CD4-positive, alpha-beta T cell treated with Interferon alpha-2 for 1 hour (primary cell): ENCODE data around the gene ANXA1.

Source experiments
- DNase-seq, 2 donors: peaks; one replicate each; pipeline ENCODE4 v3.0.0-alpha.2; 2020 to 2022

ANXA1 gene

DNA sequence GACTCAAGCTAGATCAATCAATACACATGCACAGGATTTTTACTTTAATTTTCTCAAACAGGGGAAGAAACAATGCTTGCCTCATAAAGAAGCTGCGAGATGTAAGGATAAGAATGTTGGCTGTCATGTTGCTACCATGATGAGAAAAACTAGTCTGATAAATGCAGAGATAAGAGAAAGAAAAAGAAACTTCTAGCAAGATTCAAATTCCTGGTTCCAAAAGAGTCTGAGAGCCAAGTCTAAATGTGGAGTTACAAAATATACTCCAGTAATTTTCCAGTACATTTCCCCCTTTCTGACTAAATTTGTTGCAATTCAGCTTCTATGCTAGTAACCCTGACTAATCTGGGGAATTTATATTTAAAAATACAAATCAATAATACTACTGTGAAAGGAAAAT lies 10.4 kb upstream of the ANXA1 start:
- no peak for DNase-seq

DNA sequence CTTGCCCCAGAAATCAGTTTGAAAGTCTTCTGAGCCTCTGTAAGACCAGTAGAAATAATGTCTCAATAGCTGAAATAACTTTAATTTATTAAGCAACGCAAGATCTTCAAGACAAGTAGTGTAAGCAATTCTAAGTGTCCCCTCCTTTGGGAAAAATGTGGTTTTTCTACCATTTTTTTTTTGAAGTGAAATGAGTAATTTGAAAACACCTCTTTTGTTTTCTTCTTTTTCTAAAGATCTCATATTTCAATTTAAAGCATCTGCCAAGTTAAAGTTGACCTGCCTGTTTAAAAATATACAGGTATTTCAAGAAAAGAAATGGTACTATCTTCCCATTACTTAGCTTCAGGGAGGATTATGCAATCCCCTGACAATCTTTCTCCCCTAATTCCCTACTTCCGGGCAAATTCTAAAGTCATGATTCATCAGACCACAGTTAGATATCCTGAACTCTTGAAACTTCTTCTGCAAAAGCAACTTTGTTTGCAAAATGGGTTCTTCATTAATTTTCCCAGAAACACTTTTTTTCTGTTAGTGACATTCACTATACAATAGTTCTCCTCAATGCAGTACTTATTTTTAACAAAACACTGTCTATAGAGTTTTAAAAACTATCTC lies 7.8 kb upstream of the ANXA1 start:
- DNase-seq, result no peak

DNA sequence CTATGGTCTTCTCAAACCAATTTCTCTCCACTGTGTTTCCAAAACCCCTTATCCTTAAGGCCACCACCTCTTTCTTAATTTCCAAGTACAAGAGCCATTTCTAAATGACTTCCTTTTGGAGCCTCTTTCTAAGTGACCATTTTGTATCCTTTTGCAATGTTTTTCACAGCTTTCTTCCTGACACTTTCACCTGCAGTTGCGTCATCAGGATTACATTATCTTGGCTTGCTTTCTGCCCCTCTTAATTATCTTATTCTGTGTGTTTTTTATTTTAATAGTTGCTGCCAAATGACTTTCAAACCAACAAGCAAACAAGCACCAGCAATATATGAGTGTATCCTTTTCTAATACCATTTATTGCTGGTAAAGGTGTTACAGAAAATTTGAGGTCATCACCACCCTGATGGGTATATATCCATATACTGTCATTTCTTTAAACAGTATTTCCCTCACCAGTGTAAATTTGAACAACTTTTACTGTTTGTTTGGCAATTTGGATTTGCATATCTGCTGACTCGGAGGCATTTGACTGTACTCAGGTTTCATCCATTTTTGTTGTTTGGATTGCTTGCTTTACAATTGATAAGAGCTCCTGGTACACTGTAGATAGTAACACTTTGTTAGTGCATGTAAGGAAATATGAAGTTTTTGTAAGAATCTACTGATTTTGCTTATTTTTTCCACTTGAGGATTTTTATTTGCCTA lies 5.4 kb upstream of the ANXA1 start:
- no peak for DNase-seq

DNA sequence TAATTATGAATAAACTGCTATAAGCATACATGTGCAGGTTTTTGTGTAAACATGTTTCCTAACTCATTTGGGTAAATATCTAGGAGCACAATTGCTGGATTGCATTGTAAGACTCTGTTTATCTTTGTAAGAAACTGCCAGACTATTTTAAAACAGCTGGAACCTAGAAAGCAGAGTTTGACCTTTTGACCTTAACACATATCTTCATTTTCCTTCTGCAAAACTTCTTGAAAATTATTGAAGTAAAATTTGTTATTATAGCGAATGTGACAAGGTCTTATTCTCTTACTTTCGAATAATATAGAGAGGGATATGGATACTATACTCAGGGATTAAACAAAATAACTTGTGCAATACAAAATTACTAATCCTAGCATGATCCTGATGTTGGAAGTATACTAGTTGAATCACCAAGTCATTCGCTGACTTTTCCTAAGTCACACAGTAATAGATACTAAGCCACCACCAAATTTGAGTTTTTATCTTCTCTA lies 3.2 kb upstream of the ANXA1 start:
- no peak for DNase-seq

DNA sequence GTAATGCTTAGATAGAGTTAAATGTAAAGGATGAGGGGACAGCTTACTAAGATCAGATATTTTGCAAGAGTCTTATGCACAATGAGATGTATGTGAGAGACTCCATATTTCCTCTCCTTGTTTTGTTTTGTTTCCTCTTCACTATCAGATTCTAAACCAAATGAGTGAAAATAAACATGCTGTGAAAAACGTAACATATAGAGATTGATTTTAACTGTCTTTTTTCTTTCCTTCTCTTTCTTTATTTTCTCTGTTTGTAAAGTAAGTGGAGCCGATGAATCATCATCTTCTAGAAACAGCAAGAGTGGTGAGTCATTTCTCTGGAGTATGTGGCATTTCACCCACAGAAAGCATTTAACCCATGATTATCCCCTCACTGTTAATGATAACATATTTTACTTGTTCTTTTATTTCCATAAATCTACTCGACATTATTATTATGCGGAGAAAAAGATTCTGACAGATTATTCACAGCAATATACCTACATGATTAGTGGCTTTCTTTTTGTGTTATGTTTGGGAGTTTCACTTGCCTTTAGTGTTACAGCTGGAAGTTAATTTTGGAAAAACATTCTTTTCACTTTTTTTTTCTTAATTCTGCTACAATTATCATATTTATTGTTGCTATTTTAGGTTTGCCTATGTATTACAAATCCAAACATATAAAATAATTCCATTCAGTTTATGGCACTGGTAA lies 2.1 kb upstream of the ANXA1 start:
- peak in 1 of 2 donors; percentile 66 for DNase-seq

DNA sequence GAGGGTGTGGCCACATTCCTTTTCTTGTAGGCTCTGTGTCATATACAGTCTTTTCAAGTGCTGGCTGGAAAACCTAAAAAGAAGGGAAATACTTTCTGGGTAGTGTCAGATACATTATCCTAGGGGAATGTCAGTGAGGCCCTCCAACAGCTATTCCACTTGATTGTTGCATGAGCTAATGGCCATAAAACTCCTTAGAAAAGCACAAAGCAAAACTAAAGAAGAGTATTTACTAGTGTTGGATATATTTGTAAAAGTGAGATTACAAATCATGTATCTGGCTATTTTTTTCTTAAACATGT lies 829 bp downstream of the ANXA1 start:
- DNase-seq, result no peak

DNA sequence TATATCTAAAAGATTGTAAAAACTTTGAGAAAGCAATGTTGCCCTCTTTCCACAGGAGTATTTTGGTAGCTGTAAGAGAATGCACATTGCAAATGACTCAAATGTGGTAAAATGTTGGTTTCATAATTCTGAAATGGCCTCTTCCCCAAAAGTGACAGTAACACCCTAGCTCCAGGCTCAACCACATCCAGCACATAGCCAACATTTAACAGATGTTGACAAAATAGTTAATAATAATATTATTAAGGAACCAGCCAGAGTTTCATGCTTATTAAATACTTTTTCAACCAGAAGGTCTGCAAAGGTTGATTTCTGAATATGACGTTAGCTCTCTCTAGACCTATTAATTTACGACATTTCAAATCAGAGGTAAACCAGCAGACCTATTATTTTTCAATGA lies 1.3 kb downstream of the ANXA1 start:
- DNase-seq, result peak in 1 of 2 donors; percentile 67

DNA sequence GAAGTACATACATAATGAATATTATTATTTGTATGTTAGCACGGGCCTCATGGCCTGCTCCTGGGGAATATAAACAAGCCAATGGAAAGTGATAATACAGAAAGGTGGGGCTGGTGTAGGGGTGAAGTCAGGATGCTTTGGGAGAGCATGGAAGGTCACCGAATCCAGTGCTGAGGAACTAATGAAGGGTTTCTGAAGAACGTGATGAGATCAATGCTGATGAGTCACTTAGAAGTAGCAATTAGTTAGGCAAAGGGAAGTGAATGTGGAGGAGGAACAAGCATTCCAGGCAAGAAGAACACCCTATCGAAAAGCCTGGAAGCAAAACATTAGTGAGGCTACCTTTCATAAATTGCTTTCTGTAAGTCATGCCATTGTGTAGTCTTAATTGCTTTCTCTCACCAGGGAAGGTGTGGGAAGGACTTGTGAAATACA lies 2.1 kb downstream of the ANXA1 start:
- peak in 1 of 2 donors; percentile 59 for DNase-seq

DNA sequence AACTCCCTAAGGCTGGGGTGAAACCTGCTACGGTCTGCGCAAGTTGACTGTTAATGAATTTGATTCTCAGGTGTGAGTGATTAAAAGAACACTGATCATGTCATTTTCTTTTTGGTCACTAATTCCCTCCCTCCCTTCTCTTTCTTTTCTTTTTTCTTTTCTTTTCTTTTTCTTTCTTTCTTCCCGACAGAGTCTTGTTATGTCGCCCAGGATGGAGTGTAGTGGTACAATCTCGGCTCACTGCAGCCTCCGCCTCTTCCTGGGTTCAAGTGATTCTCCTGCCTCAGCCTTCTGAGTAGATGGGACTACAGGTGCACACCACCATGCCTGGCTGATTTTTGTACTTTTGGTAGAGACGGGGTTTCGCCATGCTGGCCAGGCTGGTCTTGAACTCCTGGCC lies 2.6 kb downstream of the ANXA1 start:
- peak in 1 of 2 donors; percentile 49 for DNase-seq

DNA sequence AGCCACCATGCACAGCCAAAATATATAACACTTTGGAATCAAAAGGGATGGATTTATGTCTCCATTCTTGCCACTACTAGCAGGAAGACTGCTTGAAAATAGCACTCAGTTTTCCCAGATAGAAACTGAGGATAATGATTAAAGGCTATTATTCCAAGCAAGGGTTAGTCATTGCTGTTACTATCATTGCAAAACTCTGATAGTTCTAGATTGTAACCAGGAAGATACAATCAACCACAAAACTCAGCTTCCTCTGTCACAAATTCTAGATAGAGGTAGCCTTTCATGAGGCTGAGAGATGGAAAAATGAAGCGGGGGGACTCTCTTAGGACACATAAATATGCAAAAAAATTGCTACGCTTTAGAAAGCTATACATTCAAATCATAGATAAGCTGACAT lies 3.1 kb downstream of the ANXA1 start:
- peak in 1 of 2 donors; percentile 74 for DNase-seq

DNA sequence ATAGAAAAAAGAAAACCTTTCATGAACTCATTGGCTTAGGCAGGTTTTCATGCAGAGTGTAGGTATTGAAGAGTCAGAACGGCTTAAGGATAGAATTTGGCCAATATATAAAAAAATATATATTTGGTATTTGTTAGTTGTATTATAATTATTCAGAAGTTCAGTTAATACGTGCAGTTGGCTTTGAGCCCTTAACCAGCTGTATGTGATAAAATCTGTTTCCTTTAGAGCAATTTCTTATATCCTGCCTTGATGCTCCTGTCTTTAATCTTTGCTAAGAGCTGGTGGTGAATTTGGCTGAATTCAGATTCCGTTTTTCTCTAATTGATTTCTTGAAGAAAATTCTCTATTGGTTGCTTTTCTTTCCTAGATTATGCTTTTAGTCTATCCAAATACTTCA lies 3.7 kb downstream of the ANXA1 start:
- DNase-seq, result peak in 1 of 2 donors; percentile 60

DNA sequence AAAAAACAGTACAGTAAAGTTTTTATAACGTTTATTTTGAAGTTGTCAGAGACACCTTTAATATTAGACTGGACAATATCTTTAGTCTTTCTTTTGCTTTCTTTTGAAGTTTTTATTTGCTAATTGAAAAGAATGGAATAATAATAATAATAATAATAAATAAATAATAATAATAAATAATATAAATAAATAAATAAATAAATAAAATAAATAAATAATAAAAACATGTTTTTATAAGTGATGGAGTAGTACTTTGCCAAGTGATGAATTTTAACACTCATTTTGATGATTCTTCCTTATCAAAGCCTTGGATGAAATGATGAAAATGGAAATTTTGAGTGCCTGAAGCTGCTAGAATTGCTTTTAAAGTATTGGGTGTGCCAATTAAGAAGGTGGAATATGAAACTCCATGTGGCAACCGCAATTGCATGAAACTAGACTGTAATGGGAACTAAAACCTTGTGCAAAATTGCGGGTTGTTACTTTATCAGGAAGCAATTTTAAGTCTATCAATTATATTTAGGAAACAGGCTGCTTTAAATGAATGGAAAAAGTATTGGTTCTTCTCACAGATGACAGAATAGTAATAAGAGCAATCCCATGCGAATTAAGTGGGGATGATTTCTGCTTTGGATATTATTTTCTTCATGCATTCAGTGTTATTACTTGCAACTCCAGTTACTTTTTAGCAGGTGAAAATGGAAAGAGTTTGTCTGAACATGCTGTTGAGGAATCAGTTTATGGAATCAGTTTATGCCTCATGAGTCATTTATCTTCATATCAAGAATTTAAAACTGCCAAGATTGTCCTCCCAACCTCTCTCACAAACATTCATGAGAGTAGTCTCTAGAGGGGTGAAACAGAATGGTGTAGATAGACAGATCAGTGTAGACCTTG lies 4.6 kb downstream of the ANXA1 start:
- DNase-seq, result peak in 1 of 2 donors; percentile 35

DNA sequence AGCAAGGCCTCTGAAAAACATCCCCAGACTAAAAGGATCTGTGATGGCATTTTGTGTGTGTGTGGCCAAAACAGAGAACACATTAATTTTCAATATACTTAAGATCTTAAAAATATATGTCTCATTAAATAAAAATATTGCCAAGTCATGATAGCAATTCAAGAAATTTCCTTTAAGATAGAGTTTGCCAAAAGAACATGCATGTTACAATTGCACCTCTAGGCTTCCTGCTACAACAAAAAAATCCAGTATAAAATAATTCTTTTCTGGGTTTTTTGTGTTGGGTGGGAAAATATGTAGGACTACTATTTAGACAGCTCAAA lies 5.2 kb downstream of the ANXA1 start:
- no peak for DNase-seq

DNA sequence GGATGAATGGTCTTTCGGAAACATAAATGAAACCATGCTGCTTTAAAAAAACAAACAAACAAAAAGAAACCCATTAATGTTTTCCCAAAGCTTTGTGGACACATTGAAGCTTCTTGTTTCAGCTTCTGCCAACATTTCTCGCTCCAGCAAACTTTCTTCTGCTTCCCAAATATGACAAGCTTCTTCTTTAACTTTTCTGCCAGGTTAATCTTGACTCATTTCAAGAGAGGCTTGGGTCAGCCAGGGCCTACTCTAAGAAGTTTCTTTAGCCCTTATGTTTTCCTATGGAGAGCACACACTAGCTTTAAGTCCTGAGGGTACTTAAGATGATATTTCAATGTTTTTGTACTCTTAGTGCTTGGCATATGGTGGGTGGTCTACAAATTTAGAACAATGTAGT lies 6.1 kb downstream of the ANXA1 start:
- peak in 1 of 2 donors; percentile 24 for DNase-seq

DNA sequence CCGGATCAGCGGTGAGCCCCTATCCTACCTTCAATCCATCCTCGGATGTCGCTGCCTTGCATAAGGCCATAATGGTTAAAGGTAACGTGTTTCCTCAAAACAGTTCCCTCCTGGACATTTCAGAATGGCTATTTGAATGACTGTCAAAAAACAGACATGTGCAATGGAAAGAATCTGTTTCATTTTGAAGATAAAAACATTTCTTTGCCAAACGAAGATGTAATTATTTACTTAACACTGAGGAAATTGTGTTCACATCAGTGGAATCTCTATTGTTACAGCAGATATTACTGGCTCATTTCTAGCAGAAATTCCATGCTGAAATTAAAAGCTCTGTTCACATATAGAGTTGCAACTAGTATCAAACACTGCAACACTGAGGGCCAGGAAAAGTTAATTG lies 7.1 kb downstream of the ANXA1 start:
- DNase-seq, result peak in 1 of 2 donors; percentile 33

DNA sequence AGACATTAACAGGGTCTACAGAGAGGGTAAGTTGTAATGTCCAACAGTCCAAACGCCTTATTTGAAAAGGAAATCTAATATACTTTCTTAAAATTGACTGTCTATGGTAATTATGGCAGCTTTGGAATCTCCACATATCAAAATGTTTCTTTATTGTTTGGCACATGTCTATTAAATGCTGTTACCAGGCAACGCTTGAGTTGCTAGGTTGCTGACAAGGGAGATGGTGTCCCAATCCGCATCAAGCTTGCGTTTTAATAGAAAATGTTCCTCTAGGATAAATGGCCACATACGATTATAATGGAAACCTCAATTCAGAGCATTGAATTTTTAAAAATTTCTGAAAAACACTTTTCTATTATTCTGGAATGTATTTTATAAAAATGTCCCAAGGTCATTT lies 9.2 kb downstream of the ANXA1 start:
- peak in 1 of 2 donors; percentile 27 for DNase-seq

DNA sequence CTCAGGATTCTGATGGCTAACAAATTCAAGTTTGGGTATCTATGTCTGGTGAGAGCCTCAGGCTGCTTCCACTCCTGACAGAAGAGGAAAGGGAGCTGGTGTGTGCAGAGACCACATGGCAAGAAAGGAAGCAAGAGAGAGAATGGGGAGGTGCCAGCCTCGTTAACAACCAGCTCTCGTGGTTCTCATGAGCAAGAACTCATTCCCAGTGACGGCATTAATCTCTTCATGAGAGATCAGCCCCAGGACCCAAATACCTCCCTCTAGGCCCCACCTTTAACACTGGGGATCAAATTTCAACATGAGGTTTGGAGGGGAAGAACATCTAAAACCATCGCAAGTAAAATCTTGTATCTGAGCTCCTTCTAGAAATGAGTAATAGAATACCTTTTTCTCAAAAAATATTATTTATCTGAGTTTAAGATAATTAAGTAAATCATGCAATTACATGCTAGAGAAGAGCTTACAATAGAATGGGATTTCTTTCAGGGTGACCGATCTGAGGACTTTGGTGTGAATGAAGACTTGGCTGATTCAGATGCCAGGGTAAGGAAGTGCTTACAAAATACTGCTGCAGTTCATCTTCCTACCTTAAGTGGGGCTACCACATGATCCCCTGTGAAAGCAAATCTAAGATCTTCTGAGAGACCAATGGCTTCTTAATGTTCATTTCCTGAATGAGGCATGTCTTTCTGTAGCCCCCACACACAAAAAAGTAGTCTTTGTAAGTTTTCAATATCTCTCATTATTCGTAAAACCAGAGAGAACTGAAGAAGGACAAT lies 11.5 kb downstream of the ANXA1 start:
- DNase-seq, result peak in 1 of 2 donors; percentile 51

DNA sequence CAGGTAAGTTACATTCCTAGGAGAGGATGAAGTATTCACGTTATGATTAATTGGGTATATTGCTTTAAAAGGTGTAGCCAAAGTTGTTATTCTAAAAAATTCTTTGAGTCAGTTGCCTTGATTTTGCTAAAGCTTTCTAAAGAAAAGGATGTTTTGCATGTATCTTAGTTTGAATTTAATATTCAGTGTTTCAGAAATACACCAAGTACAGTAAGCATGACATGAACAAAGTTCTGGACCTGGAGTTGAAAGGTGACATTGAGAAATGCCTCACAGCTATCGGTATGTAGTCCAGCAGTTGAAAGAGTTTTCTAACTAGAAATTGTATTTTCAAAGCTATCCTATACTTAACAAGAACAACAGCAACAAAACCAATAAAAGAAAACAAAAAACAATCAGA lies 14.2 kb downstream of the ANXA1 start:
- peak in 1 of 2 donors; percentile 33 for DNase-seq

DNA sequence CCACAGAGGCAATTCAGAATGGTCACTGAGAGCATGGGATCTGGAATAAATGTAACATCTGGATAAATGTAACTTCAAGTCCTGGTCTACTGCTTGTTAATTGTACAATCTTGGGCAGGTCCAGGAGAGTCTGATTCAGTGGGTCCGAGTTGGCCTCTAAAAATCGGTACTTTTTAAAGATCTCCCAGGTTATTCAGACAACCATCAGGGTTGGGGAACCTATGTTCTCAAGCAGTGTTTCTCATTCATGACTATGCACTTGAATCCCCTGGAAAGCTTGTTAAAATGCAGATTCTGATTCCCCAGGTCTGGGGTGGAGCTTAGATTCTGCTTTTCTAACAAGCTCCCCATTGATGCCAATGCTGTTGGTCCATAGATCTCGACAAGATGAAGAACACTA lies 14.8 kb downstream of the ANXA1 start:
- DNase-seq, result peak in 1 of 2 donors; percentile 49

DNA sequence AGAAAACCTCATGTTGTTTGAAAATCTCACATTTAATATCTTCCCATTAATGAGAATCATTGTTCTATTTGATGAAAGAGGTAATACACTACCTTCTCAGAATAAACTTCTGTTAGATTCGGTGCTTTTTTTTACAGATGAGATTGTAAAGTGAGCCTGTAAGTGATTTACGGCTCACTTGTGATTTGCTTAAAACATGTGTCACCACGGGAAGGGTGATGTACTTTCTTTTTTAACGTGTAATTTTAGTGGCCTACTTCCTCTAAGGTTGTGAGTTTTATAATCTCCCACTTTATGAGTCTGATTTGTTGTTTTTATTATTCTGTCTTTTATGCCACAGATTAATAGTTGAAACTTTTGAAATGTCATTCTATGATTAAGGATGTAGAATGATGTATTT lies 15.9 kb downstream of the ANXA1 start:
- DNase-seq, result peak in 1 of 2 donors; percentile 39

DNA sequence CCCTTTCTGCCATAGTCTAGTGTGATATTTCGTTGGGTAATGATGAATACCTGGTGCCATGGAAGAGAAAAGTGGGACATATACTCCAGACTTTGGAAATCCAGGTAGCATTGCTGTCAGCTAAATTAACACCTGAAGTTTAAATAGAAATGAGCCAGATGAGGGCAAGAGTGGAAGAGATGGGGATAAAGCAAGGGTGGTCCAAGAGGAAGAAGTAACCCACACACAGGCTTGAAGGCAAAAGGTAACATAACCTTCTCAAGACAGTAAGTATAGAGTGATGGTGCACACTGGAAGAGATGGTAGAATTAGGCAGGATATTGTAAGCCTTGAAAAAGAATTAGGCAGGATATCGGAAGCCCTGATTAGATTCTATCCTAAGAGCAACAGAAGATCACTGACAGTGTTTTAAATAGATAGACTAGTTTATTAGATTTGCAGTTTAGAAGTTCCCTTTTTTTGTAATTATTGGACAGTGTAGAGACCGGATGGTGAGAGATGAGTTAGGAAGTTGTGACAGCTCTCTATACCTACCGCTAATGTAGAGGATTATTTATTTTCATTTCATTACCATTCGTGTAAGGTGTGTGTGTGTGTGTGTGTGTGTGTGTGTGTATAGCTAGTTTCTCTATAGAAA lies 16.8 kb downstream of the ANXA1 start:
- DNase-seq, result peak in 1 of 2 donors; percentile 35
